GM21529 (cell line): ENCODE data around the gene CEP76.
A peak's percentile ranks its signal among the peaks of the same experiment; 100 is the strongest.

ENCODE experiments used
- ATAC-seq: cut with Tn5 transposase; IDR thresholded peaks from one replicate; pipeline ENCODE4 v1.9.1; 2021; ENCODE audit not compliant: unreplicated experiment

Gene CEP76, protein sequence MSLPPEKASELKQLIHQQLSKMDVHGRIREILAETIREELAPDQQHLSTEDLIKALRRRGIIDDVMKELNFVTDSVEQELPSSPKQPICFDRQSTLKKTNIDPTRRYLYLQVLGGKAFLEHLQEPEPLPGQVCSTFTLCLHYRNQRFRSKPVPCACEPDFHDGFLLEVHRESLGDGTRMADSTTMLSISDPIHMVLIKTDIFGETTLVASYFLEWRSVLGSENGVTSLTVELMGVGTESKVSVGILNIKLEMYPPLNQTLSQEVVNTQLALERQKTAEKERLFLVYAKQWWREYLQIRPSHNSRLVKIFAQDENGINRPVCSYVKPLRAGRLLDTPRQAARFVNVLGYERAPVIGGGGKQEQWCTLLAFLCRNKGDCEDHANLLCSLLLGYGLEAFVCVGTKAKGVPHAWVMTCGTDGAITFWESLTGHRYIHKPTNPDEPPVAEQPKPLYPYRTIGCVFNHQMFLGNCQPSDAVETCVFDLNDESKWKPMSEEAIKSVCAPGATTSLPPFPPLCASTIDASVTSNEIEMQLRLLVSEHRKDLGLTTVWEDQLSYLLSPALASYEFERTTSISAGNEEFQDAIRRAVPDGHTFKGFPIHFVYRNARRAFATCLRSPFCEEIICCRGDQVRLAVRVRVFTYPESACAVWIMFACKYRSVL

DNA sequence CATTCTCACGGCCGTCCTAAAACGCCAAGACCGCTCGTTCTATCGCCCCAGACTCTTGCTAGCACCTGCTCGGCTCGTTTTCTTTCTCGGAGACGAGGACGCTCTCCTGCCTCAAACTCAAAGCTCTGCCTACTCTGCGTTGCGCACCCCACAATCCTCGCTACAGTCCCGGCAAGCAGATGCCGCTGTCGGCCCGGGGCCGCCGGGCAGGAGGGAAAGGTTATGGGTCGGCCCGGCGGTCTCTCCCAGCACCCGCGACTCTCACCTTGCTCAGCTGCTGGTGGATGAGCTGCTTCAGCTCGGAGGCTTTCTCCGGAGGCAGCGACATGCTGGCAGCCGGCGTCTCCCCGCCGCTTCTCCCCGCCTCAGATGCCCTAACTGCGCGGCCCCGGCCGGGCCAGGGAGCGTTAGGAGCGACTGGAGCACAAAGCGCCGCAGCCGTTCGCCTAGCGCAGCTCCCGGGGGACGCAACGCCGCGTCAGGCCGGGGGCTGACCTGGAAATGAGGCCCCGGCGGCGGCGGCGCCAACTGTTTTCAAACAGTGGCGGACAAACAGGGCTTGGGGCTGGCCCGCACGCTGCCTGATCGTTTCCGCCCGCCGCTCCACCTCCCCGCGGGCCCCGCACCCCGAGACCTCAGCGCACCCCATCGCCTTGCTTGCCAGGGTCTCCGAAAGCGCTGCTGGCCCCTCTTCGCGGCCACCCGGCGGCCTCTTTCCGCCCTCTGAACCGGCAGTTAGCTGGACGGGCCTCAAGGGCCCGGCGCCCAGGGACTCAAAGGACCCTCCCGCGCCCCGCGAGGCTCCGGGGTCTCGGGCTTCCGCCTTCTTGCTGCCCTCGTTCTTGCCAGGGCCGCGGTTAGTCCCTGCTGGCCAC, at the start of gene CEP76, which contains the start of gene PSMG2:
Gene CEP76, minus strand, starts transcription at position 503 of the 875 bp plus-strand sequence. Its CDS starts 175 bp downstream, at position 328.
Gene PSMG2, plus strand, starts transcription at position 822 of the 875 bp plus-strand sequence. CDS start 66 bp downstream, outside the sequence.
- ATAC-seq, result peak; percentile 86

DNA sequence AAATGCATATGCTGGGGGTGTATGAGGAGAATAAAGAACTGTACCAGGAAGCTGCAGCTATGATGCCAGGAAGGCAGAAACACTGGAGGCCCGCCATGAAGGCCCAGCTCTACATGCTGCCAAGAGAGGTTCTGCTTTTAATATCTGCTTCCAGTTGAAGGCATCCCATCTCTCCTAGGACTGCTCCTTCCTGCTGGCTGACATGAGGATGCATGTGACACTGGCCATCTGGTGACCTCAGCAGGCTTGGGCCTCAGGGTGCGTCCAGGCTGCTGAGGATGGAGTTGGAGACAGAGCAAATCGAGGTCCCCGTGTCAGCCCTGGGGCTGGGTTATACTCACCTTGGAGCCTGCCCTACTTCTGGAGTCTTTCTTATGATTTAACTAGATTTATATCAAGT, 49.4 kb upstream of the CEP76 start:
- no peak for ATAC-seq

DNA sequence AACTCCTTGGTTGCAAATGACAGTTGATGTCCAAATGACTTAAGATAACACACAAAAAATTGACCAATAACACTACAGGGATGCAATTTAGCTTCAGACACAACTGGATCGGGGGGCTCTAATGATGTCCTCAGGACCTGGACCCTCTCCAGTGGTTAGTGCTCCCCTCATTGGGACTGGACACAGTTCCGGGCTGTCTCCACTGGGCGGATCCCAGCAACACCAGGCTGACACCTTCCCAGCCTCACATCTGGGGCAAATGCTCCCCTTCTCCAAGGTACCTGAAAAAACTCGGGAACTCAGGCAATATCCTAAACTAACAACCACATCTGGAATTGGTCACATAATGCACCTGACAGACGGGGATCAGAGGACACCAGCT, 49.0 kb upstream of the CEP76 start:
- no peak for ATAC-seq

DNA sequence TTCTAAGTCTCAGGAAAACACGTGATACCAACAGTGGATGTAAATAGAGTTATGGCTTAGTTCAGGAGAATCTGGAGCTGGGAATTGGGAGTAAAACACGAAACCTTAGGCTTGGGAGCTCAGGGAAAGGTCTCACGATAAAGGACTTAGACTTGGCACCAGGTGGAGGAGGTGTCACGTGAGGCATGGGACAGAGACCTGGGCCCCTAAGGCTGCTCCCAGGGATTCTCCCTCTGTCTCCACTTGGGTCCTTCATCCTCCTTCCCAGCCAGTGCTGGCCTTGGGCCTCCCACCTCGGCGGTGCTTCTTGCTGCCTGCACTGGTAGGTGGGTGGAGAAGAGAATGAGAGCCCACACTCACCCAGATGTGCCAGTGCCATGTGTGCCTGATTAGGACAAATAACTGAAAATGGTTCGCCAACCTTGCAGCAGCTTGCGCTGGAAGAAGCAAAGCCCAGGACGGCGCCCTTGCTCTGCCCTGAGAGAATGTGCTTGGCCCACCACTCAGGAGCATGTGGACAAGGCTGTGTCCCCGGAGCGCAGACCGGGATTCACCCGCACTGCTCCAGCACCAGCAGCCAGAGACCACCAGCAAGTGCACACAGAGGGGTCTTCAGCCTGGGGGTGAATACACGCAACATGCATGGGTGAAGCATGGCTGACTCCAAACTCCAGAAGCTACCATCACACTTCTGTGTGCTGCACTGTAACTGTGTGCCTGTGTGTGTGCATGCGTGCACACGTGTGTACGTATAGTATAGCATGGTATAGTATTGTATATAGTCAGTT, 48.4 kb upstream of the CEP76 start:
- no peak for ATAC-seq

DNA sequence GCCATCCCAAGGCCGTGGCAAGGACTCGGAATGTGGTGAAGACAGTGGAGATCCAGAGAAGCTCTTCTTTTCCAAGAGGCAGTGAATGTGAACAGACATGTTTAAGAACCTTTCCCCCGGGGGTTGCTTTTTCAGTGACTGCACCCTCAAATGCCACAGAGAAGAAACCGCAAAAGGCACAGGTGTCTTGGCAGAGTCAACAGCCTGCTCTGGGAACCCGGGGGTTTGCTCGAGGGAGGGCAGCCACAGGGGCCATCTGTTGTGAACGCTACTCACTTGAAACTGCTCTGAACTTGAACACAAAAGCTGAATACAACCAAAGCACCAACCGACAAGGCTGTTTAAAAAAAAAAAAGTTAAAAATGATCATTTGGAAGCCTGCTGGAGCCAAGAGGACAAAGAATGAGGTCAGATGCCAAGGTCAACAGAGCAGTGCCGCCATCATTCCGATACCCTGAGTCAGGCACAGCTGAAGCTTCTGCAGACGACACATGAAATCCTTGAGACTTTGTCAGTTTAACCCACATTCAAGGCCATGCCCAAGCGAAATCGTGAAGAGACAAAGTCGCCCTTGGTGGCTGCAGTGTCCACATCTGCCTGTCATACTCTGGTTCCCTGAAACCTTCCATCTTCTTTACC, 47.7 kb upstream of the CEP76 start:
- peak; percentile 64 for ATAC-seq

DNA sequence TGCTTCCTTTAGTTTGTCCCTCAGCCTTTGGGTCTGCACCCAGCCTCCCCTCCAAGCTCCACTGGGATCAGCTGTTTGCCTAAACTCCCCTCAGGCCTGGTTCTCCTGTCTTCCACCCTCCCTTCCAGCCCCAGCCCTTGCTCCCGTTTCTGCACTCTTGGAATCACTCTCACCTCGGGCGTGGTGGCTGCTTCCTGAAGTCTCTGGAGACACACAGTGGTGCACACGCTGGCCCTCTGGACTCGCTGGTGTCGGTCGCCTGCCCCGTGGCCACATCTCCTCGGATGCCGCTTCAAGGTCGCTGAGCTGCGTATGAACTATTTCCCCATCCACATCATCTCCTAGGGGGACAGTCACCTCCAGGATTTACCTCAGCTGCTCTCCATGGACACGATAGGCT, 46.6 kb upstream of the CEP76 start:
- no peak for ATAC-seq

DNA sequence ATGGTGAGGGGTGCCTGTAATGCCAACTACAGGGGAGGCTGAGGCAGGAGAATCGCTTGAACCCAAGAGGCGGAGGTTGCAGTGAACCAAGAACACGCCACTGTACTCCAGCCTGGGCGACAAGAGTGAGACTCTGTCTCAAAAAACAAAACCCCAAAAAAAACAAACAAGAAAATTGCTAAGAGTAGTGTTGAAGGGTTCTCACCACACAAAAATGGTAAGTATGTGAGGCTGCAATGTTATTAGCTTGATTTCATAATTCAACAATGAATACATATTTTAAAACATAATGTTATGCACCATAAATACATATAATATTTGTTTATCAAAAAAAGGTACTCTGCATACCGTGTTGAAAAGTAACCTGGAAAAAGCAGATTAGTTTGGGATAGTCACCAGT, 46.1 kb upstream of the CEP76 start:
- no peak for ATAC-seq

DNA sequence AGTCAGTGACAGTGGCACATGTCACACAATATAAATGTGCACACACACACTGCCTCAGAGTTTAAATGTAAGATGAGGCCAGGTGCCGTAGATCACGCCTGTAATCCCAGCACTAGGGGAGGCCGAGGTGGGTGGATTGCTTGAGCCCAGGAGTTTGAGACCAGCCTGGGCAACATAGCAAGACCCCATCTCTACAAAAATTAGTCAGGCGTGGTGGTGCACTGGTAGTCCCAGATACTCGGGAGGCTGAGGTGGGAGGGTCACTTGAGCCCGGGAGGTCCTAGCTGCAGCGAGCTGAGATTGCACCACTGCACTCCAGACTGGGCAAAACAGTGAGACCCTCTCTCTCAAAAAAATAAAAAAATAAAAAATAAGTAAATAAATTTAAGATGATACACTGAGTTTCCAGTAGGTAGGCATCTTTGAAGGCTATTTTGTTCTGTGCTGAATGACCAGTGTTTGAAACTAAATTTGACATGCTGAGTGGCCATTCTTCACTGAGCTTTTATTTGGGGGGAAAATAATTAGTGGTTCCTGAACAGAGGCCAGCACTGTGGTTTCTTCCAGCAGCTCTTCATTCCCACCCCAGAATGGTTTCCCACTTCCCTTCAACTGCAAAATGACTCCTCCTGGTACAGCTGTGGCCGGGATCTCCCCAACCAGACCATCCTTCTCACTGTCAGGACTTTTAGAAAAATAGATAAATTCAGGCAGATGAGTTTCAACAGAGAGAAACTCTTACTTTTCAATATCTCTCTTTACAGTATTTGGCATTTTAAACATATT, 45.2 kb upstream of the CEP76 start:
- no peak for ATAC-seq

DNA sequence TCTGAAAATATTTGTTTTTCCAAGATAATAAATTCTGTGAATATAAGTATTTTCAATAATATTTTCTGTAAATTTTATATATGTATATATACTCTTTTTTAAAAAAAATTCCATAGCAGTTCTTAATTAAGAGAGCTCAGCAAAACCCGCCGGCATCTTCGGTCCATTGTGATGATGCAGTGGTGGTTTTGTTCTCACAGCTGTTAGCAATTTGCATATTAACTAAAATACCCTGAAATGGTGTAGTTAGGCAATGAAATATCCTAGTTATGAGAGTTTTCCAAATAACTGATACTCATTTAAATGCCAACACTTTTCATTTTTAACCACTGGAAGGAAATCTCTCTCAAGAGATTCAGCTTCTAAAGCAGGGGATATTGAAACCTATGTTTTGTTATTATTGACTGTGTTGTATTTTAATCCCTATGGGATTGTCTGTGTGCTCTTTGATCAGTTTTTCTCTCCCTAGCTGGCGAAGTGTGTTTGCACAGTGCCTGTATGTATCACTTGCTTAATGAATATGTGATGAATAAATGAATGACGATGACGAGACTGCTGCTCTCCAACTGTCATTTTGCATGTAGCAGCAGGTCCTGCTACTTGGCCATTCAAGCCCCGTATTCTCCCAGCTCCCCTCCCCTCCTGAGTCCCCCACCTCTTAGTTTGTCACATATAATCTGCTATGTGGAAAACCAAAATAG, 42.7 kb upstream of the CEP76 start:
- no peak for ATAC-seq

DNA sequence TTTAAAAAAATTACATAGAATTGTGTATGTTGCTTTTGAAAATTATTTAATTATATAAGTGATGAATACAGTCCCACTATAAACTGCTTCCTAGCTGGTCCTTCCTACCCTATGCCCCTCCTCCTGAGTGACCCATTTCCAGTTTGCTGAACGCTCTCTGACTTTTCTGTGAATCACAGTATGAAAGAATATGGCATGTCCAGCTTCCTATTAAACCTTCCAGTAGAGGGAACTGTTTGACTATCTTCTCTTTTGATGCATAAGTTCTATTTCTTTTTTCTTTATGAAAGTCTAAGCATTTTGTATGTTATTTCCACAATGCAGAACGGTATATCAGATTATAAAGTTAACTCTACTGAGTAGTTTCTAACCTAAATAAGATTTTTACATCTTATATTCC, 41.6 kb upstream of the CEP76 start:
- ATAC-seq, result no peak

DNA sequence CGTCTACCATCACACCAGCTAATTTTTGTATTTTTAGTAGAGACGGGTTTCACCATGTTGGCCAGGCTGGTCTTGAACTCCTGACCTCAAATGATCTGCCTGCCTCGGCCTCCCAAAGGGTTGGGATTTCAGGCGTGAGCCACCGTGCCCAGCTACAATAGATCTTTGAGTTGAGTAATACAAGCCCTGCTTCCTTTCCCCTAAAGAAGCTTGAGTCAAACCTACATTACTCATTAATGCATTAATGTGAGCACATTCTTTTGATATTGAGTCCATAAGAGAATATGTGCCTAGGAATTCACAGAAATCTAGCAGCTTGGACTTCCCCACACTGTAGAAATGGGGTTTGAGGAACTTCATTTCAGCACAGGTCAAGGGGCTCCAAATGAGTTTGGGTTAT, 39.9 kb upstream of the CEP76 start:
- ATAC-seq, result no peak

DNA sequence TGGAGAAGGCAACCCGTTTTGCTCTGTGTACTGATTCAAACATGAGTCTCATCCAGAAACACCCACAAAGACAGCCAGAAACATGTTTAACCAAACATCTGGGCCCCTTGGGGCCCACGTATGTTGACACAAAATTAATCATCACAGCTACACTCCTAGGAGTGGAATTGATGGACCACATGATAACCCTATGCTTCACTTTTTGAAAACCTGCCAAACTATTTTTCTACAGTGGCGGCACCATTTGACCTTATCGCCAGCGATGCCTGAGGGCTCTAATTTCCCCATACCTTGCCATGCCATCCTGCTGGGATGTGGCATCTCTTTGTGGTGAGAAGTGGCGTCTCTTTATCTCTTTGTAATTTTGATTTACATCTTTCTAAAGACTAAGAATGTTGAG, 38.8 kb upstream of the CEP76 start:
- no peak for ATAC-seq

DNA sequence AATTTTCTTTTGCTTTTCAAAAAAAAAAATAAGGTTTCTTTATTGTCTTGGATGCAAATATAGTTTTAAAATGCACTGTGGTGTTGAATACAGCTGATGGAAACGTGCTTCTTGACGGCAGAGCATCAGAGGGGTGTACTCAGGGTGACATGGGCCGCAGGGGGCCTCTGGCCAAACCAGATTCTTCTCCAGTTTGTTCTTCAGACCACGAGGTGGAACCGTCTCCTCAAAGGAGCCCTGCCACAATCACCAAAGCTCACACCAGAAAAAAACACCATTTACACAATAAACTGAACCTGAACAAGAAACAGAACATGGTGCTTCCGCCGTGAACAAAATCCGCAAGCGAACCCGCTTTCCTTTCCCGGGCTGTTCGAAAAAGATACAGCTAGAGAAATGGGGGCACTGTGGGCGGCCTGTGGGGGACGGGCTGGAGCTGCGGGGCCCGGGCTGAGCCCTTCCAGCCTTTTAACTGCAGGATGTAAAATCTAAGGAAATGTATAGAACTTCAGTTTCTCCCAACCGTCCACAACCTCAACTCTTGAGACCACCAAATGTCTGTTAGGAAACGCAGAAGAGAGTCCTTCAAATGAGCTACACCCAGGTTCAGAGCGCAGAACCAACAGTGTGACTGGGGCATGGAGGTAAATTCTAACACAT, 34.9 kb upstream of the CEP76 start:
- ATAC-seq, result no peak

DNA sequence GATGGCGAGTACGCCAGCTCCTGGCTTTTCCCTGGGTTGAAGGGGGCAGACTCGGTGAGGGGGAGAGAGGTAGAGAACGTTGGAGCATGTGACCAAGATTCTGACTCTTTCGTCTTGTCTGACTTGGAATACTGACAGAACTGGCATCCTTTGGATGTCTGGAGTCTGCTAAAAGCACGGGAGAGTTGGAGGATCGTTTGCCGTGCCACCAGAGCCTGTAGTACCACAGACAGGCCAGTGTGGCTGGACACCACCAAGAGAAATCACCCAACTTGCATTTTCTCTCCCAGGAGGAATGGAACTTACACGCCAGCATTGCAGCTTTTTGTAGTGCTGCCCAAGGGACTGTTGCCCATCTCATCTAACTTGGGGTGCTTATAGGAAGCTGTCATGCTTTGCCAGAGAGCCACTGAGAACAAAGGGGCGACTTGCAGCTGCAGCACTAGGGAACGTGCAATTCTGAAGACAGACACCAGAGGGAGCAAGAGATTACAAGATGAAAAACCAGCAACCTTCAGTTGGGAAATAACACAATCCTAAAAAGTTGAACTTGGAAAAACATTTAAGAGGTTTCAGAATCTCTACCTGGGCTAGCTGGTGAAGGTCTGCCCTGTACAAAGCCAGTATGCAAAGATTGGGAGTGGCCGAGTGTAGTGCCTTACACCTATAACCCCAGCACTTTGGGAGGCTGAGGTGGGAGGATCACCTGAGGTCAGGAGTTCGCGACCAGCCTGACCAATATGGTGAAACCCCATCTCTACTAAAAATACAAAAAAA, 24.4 kb upstream of the CEP76 start:
- no peak for ATAC-seq

DNA sequence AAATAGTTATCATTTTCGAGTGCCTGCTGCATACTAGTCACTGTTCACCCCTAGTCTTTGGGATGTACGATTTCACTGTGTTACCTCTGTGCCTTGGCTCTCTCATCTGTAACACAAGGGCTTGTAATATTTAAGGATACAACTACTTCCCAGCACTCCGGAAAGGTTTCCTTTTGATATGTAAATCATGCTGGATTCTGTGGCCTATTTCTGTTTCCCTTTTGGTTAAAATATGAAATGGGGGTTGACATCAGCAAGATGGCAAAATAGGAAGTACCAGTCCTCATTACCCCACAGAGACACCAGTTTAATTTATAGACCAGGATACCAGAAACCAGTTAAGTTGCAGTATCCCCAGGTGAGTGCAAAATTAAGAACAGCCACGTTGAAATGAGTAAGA, 23.8 kb upstream of the CEP76 start:
- ATAC-seq, result no peak

DNA sequence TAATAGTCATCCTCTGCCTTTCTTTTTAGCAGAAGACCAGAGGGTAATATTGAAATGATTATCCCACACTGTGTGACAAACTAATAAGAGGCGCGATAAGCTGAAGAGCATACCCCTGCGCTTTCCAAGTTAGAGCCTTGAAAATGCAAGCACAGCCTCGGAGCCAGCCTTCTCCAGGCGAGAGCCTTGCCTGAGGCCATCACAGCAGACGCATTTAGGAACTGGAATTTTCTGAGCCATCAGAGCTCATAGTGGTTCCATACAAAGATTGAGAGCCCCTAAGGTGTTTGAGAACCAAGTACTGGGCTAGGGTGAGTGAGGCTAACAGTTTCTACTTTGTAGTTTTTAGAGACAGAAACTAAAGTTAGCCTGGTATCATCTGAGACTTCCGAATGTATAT, 20.2 kb upstream of the CEP76 start:
- no peak for ATAC-seq

DNA sequence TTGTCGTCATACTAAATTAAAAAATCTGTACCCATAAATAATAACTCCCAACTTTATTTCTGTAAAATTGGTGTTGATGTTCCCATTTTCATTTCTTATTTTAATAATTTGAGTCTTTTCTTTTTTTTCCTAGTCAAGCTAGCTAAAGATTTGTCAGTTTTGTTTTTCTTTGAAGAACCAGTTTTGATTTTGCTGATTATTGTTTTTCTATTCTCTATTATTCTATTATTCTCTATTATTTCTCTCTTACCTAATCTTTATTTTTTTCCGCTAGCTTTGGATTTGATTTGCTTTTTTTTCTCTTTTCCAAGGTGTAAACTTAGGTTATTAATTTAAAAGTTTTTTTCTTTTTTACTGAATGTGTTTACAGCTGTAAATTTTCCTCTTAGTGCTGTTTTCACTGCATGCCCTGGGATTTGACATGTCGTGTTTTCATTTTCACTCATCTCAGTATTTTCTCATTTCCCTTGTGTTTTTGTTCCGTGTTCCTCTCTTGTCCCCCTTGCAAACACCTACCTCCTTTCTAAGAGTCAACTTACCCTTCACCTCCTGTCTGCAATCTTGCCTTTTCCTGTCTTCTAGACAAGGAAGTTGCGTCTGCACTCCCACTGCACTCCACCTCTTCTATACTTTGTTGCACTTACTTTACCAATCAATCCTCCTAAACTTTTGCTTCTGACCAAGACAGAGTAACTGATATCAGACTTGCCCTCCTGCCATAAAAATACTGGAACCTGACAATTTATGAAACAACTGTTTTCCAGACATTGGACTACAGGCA, 19.2 kb upstream of the CEP76 start:
- ATAC-seq, result no peak
